Measurements from ENCODE around the gene CCDC13. TPM values are rescaled to one million over a fixed set of nuclear protein-coding genes. Genes with fewer than 3 reads are reported as not detected.

CCDC13 gene
- polyA plus RNA-seq, 1 experiment, result 0.18 TPM

DNA sequence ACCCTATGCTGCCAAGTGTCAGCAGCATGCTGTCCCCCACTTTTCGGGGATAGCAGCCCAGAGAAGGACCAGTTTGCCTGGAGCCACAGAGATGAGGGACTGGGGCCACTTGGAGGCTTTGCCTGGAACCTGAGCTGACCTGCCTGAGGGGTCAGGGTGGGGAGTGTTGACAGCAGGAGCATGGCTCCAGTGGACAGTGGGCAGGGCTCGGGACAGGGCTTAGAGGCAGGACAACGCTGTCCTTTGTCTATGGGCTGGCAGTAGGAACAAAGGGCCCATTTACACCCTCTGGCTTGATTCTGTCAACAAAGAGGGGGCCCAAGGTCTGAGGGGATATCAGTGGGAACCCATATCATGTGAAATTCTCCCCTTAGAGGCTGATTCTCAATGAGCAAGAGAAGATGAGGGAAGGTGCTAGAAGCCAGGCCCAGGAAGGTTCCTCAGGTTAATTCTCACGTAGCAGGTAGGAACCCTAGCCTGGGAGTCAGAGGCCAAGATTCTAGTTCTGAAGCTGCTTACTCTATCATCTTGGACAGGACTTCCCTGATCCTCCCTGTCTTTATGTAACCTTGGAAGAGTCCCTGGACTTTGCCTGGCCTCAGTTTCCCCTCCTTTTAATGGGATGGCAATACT is 40.7 kb downstream of the CCDC13 start:
- CTCF ChIA-PET, result interaction anchor here (1.0 to 2.3 kb wide), 2 partner anchors 11 to 27 kb away, joined by 3 to 5 read pairs; no protein-coding TSS in a partner anchor
- no peak overlapping the region for H3K4me3 ChIP-seq (ENCODE audit: low read depth, low read length)
- POLR2A ChIA-PET, result interaction anchor here (0.5 kb wide), 1 partner anchor 90 kb away, joined by 4 read pairs; no protein-coding TSS in a partner anchor

GRCh38 chr3:42731476-42732195 is 41.4 kb downstream of the CCDC13 start:
- Histone ChIP-seq H3K27me3 (ENCODE audit: control insufficient read depth, insufficient read depth, low read length) (no peaks in the 10 kb centered on the region; the same call in 1 of the 2 replicates), H3K36me3 (ENCODE audit: control insufficient read depth, insufficient read depth, low read length) (no peaks in the 10 kb centered on the region), H3K4me3 (ENCODE audit: low read depth, low read length) (no peak overlapping the region)
- POLR2A ChIA-PET, result no interaction called here
- CTCF ChIA-PET, result interaction anchor here (0.6 to 2.3 kb wide), 3 partner anchors 12 to 28 kb away, joined by 3 to 5 read pairs (median 4); no protein-coding TSS in a partner anchor
- TF ChIP-seq, protein P1, sequence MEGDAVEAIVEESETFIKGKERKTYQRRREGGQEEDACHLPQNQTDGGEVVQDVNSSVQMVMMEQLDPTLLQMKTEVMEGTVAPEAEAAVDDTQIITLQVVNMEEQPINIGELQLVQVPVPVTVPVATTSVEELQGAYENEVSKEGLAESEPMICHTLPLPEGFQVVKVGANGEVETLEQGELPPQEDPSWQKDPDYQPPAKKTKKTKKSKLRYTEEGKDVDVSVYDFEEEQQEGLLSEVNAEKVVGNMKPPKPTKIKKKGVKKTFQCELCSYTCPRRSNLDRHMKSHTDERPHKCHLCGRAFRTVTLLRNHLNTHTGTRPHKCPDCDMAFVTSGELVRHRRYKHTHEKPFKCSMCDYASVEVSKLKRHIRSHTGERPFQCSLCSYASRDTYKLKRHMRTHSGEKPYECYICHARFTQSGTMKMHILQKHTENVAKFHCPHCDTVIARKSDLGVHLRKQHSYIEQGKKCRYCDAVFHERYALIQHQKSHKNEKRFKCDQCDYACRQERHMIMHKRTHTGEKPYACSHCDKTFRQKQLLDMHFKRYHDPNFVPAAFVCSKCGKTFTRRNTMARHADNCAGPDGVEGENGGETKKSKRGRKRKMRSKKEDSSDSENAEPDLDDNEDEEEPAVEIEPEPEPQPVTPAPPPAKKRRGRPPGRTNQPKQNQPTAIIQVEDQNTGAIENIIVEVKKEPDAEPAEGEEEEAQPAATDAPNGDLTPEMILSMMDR (IDR thresholded peaks at IDR 0.05; ENCODE audit: insufficient read depth, low read depth, low read length), result no peak
- no peak for DNase-seq (ENCODE audit: low read depth)

More for the DNA sequence above, 40.7 kb downstream of the CCDC13 start:
- H3K27me3 ChIP-seq (ENCODE audit: control insufficient read depth, insufficient read depth, low read length), result no peaks in the 10 kb centered on the region; the same call in 1 of the 2 replicates
- no peaks in the 10 kb centered on the region for H3K36me3 ChIP-seq (ENCODE audit: control insufficient read depth, insufficient read depth, low read length)
- TF ChIP-seq, protein P1 (IDR thresholded peaks at IDR 0.05; ENCODE audit: insufficient read depth, low read depth, low read length), result no peak
- no peak for DNase-seq (ENCODE audit: low read depth)

GRCh38 chr3:42730706-42731420 is 42.2 kb downstream of the CCDC13 start:
- ChIA-PET CTCF (interaction anchor here (0.5 to 2.3 kb wide), 3 partner anchors 13 to 600 kb away, joined by 3 to 5 read pairs (median 4); no protein-coding TSS in a partner anchor), POLR2A (no interaction called here)
- no peaks in the 10 kb centered on the region for H3K36me3 ChIP-seq (ENCODE audit: control insufficient read depth, insufficient read depth, low read length)
- H3K4me3 ChIP-seq (ENCODE audit: low read depth, low read length), result no peak overlapping the region
- H3K27me3 ChIP-seq (ENCODE audit: control insufficient read depth, insufficient read depth, low read length), result no peaks in the 10 kb centered on the region; the same call in 1 of the 2 replicates
- no peak for DNase-seq (ENCODE audit: low read depth)
- TF ChIP-seq, protein P1 (IDR thresholded peaks at IDR 0.05; ENCODE audit: insufficient read depth, low read depth, low read length), result no peak

DNA sequence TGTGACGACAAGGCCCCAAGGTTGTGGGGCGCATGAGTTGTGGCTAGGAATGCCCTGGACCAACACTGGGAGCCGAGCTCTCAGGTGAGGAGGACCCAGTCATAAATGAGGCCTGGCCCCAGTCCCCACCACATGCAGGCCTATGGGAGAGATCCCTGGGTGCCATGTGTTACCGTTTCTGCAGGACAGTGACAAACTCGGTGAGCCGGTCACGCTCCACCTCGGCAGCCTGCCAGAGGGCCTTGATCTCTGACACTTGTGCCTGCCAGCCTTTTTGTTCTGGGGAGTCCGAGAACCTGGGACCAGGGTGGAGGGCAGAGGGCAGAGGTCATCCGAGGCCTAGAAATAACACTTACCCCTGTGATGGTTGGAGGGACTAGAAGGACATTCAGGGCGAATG is 42.8 kb downstream of the CCDC13 start:
- POLR2A ChIA-PET, result no interaction called here
- TF ChIP-seq, protein P1 (IDR thresholded peaks at IDR 0.05; ENCODE audit: insufficient read depth, low read depth, low read length), result no peak
- CTCF ChIA-PET, result no interaction called here
- Histone ChIP-seq H3K36me3 (ENCODE audit: control insufficient read depth, insufficient read depth, low read length) (no peaks in the 10 kb centered on the region), H3K27me3 (ENCODE audit: control insufficient read depth, insufficient read depth, low read length) (no peaks in the 10 kb centered on the region; the same call in 1 of the 2 replicates), H3K4me3 (ENCODE audit: low read depth, low read length) (no peak overlapping the region)
- DNase-seq (ENCODE audit: low read depth), result no peak

All from BJ (cell line).